WTC11 (cell line): ENCODE measurements around the gene C1orf174. TPM values are rescaled to one million over a fixed set of nuclear protein-coding genes. Genes with fewer than 3 reads are reported as not detected.

Source experiments
- ATF1 ChIP-seq: sonication (generic); formaldehyde crosslinking; IDR thresholded peaks from 2 replicates; pipeline ENCODE4 v1.8.1; 2023; ENCODE audit warnings: mild to moderate bottlenecking, moderate library complexity, missing genetic modification reagents
- CBFB ChIP-seq: sonication (generic); formaldehyde crosslinking; IDR thresholded peaks from 2 replicates; pipeline ENCODE4 v1.8.1; 2022; ENCODE audit warnings: mild to moderate bottlenecking, low read depth, missing genetic modification reagents
- FOXP1 ChIP-seq: sonication (generic); formaldehyde crosslinking; IDR thresholded peaks from 2 replicates; pipeline ENCODE4 v1.8.0; 2022; ENCODE audit warnings: missing genetic modification reagents, mild to moderate bottlenecking, moderate library complexity, borderline replicate concordance
- GRHL2 ChIP-seq: fragments of 250-450 bp; sonication (Bioruptor Pico); IDR thresholded peaks from 2 replicates; pipeline ENCODE4 v1.8.0; 2022; ENCODE audit warnings: mild to moderate bottlenecking, moderate library complexity; ENCODE audit not compliant: insufficient replicate concordance, severe bottlenecking
- GTF2I ChIP-seq: fragments of 250-450 bp; sonication (Bioruptor Pico); conservative IDR thresholded peaks from 2 replicates; pipeline ENCODE4 v1.4.0; 2021; ENCODE audit warnings: mild to moderate bottlenecking
- IRF2 ChIP-seq: sonication (generic); formaldehyde crosslinking; IDR thresholded peaks from 2 replicates; pipeline ENCODE4 v1.8.0; 2022; ENCODE audit warnings: low read depth, missing genetic modification reagents, borderline replicate concordance
- JAZF1 ChIP-seq: fragments of 250-450 bp; sonication (Bioruptor Pico); IDR thresholded peaks from 2 replicates; pipeline ENCODE4 v1.9.0; 2021; ENCODE audit warnings: moderate library complexity, mild to moderate bottlenecking, inconsistent platforms
- JUN ChIP-seq: sonication (generic); formaldehyde crosslinking; IDR thresholded peaks from 2 replicates; pipeline ENCODE4 v1.8.0; 2023; ENCODE audit warnings: mild to moderate bottlenecking, missing genetic modification reagents
- KAT7 ChIP-seq: sonication (generic); formaldehyde crosslinking; IDR thresholded peaks from 2 replicates; pipeline ENCODE4 v1.8.1; 2023; ENCODE audit warnings: missing genetic modification reagents, mild to moderate bottlenecking, borderline replicate concordance
- MYBL2 ChIP-seq: sonication (generic); formaldehyde crosslinking; IDR thresholded peaks from 2 replicates; pipeline ENCODE4 v1.8.1; 2023; ENCODE audit warnings: mild to moderate bottlenecking, moderate library complexity, missing genetic modification reagents
- NFE2L1 ChIP-seq: sonication (generic); formaldehyde crosslinking; IDR thresholded peaks from 2 replicates; pipeline ENCODE4 v1.8.1; 2023; ENCODE audit warnings: missing genetic modification reagents
- NFYB ChIP-seq: sonication (generic); formaldehyde crosslinking; conservative IDR thresholded peaks from 2 replicates; pipeline ENCODE4 v1.8.0; 2022; ENCODE audit warnings: low read depth, missing genetic modification reagents
- NR1H2 ChIP-seq: sonication (generic); formaldehyde crosslinking; IDR thresholded peaks from 2 replicates; pipeline ENCODE4 v1.9.0; 2021; ENCODE audit warnings: mild to moderate bottlenecking, moderate library complexity, missing genetic modification reagents
- NR2C2 ChIP-seq: sonication (generic); formaldehyde crosslinking; IDR thresholded peaks from 2 replicates; pipeline ENCODE4 v1.8.0; 2022; ENCODE audit warnings: mild to moderate bottlenecking, missing genetic modification reagents
- RORB ChIP-seq: fragments of 250-450 bp; sonication (Bioruptor Pico); IDR thresholded peaks from 2 replicates; pipeline ENCODE4 v1.9.0; 2021; ENCODE audit warnings: mild to moderate bottlenecking
- SOX15 ChIP-seq: fragments of 250-450 bp; sonication (Bioruptor Pico); IDR thresholded peaks from 2 replicates; pipeline ENCODE4 v1.9.0; 2021; ENCODE audit warnings: mild to moderate bottlenecking
- ZNF396 ChIP-seq: fragments of 250-450 bp; sonication (Bioruptor Pico); IDR thresholded peaks from 2 replicates; pipeline ENCODE4 v1.8.0; 2021; ENCODE audit warnings: mild to moderate bottlenecking, moderate library complexity, borderline replicate concordance
- total RNA-seq: library from RNA; stranded (reverse); gene quantifications from 3 replicates; pipeline ENCODE4 v1.2.3, GENCODE V29; 2021
- TF ChIP-seq, protein P1 (sequence below): fragments of 250-450 bp; sonication (Bioruptor Pico); IDR thresholded peaks from 2 replicates; pipeline ENCODE4 v1.9.0; 2021; ENCODE audit warnings: moderate library complexity, mild to moderate bottlenecking, inconsistent platforms, borderline replicate concordance
- TF ChIP-seq, protein P2 (sequence below): sonication (generic); formaldehyde crosslinking; IDR thresholded peaks from 2 replicates; pipeline ENCODE4 v1.8.1; 2023; ENCODE audit warnings: mild to moderate bottlenecking, missing genetic modification reagents, moderate library complexity
- TF ChIP-seq, protein P3 (sequence below): sonication (generic); formaldehyde crosslinking; IDR thresholded peaks from 2 replicates; pipeline ENCODE4 v1.8.1; 2022; ENCODE audit warnings: missing genetic modification reagents, borderline replicate concordance
- TF ChIP-seq, protein P4 (sequence below): sonication (generic); formaldehyde crosslinking; IDR thresholded peaks from 2 replicates; pipeline ENCODE4 v1.8.1; 2022; ENCODE audit warnings: mild to moderate bottlenecking, missing genetic modification reagents, moderate library complexity, borderline replicate concordance
- TF ChIP-seq, protein P5 (sequence below): sonication (generic); formaldehyde crosslinking; IDR thresholded peaks from 2 replicates; pipeline ENCODE4 v1.8.1; 2023; ENCODE audit warnings: mild to moderate bottlenecking, missing genetic modification reagents, borderline replicate concordance
- TF ChIP-seq, protein P6 (sequence below): sonication (generic); formaldehyde crosslinking; IDR thresholded peaks from 2 replicates; pipeline ENCODE4 v1.8.1; 2022; ENCODE audit warnings: mild to moderate bottlenecking, moderate library complexity, missing genetic modification reagents
- TF ChIP-seq, protein P7 (sequence below): sonication (generic); formaldehyde crosslinking; IDR thresholded peaks from 2 replicates; pipeline ENCODE4 v1.8.1; 2023; ENCODE audit warnings: mild to moderate bottlenecking, missing genetic modification reagents, moderate library complexity
- TF ChIP-seq, protein P8 (sequence below): fragments of 250-450 bp; sonication (Bioruptor Pico); IDR thresholded peaks from 2 replicates; pipeline ENCODE4 v1.8.0; 2021; ENCODE audit warnings: mild to moderate bottlenecking
- TF ChIP-seq, protein P9 (sequence below): sonication (generic); formaldehyde crosslinking; IDR thresholded peaks from 2 replicates; pipeline ENCODE4 v1.8.0; 2022; ENCODE audit warnings: mild to moderate bottlenecking, missing genetic modification reagents

Gene C1orf174
- total RNA-seq, 1 experiment from 2014 or later, result 24.2 TPM

DNA sequence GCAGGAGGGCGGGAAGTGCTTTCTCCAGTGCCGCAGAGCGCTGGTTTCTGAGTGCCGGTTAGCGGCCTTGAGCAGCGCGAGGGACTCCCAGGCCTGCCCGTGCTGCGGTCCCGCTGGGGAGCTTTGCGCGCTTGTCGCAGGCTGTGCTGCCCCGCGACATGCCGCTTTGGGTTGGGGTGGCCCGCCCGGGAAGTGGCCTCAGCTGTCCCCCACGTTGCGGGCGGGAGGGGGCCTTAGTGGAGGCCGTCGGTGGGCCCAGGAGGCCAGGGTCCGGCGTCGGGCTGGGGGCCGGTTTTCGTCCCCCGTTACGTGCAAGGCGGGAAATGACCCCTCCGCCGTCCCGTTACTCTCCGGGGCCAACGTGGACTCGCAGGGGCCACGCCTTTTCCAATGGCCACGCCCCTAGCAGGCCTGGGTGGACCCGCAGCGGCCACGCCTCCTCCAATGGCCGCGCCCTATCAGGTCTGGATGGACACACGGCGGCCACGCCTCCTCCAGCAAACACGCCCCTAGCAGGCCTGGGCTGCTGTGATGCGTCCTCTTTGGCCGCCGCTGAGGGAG lies 977 bp upstream of the C1orf174 start (continued):
- TF ChIP-seq, protein P1, sequence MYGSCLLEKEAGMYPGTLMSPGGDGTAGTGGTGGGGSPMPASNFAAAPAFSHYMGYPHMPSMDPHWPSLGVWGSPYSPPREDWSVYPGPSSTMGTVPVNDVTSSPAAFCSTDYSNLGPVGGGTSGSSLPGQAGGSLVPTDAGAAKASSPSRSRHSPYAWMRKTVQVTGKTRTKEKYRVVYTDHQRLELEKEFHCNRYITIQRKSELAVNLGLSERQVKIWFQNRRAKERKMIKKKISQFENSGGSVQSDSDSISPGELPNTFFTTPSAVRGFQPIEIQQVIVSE (CRISPR knock-in tag), result no peak
- TF ChIP-seq NFE2L1, result no peak
- TF ChIP-seq, protein P2, sequence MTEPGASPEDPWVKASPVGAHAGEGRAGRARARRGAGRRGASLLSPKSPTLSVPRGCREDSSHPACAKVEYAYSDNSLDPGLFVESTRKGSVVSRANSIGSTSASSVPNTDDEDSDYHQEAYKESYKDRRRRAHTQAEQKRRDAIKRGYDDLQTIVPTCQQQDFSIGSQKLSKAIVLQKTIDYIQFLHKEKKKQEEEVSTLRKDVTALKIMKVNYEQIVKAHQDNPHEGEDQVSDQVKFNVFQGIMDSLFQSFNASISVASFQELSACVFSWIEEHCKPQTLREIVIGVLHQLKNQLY (CRISPR knock-in tag), result 0 out of 2 replicates have a peak, but pooled peaks have one; percentile 30
- TF ChIP-seq SOX15 (CRISPR knock-in tag), result no peak
- TF ChIP-seq NR1H2, result no peak
- TF ChIP-seq ZNF396 (CRISPR knock-in tag), result no peak
- TF ChIP-seq, protein P3, sequence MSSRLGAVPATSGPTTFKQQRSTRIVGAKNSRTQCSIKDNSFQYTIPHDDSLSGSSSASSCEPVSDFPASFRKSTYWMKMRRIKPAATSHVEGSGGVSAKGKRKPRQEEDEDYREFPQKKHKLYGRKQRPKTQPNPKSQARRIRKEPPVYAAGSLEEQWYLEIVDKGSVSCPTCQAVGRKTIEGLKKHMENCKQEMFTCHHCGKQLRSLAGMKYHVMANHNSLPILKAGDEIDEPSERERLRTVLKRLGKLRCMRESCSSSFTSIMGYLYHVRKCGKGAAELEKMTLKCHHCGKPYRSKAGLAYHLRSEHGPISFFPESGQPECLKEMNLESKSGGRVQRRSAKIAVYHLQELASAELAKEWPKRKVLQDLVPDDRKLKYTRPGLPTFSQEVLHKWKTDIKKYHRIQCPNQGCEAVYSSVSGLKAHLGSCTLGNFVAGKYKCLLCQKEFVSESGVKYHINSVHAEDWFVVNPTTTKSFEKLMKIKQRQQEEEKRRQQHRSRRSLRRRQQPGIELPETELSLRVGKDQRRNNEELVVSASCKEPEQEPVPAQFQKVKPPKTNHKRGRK, result no peak
- TF ChIP-seq KAT7, result no peak
- TF ChIP-seq, protein P4, sequence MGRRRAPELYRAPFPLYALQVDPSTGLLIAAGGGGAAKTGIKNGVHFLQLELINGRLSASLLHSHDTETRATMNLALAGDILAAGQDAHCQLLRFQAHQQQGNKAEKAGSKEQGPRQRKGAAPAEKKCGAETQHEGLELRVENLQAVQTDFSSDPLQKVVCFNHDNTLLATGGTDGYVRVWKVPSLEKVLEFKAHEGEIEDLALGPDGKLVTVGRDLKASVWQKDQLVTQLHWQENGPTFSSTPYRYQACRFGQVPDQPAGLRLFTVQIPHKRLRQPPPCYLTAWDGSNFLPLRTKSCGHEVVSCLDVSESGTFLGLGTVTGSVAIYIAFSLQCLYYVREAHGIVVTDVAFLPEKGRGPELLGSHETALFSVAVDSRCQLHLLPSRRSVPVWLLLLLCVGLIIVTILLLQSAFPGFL, result no peak
- no peak for TF ChIP-seq RORB (CRISPR knock-in tag)
- TF ChIP-seq, protein P5, sequence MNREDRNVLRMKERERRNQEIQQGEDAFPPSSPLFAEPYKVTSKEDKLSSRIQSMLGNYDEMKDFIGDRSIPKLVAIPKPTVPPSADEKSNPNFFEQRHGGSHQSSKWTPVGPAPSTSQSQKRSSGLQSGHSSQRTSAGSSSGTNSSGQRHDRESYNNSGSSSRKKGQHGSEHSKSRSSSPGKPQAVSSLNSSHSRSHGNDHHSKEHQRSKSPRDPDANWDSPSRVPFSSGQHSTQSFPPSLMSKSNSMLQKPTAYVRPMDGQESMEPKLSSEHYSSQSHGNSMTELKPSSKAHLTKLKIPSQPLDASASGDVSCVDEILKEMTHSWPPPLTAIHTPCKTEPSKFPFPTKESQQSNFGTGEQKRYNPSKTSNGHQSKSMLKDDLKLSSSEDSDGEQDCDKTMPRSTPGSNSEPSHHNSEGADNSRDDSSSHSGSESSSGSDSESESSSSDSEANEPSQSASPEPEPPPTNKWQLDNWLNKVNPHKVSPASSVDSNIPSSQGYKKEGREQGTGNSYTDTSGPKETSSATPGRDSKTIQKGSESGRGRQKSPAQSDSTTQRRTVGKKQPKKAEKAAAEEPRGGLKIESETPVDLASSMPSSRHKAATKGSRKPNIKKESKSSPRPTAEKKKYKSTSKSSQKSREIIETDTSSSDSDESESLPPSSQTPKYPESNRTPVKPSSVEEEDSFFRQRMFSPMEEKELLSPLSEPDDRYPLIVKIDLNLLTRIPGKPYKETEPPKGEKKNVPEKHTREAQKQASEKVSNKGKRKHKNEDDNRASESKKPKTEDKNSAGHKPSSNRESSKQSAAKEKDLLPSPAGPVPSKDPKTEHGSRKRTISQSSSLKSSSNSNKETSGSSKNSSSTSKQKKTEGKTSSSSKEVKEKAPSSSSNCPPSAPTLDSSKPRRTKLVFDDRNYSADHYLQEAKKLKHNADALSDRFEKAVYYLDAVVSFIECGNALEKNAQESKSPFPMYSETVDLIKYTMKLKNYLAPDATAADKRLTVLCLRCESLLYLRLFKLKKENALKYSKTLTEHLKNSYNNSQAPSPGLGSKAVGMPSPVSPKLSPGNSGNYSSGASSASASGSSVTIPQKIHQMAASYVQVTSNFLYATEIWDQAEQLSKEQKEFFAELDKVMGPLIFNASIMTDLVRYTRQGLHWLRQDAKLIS (CRISPR knock-in tag), result no peak
- no peak for TF ChIP-seq GTF2I
- TF ChIP-seq IRF2 (CRISPR knock-in tag), result no peak
- TF ChIP-seq, protein P6, sequence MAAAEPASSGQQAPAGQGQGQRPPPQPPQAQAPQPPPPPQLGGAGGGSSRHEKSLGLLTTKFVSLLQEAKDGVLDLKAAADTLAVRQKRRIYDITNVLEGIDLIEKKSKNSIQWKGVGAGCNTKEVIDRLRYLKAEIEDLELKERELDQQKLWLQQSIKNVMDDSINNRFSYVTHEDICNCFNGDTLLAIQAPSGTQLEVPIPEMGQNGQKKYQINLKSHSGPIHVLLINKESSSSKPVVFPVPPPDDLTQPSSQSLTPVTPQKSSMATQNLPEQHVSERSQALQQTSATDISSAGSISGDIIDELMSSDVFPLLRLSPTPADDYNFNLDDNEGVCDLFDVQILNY (CRISPR knock-in tag), result no peak
- no peak for TF ChIP-seq ATF1 (CRISPR knock-in tag)
- TF ChIP-seq MYBL2, result no peak; the same call in 1 of the 2 replicates
- TF ChIP-seq, protein P7, sequence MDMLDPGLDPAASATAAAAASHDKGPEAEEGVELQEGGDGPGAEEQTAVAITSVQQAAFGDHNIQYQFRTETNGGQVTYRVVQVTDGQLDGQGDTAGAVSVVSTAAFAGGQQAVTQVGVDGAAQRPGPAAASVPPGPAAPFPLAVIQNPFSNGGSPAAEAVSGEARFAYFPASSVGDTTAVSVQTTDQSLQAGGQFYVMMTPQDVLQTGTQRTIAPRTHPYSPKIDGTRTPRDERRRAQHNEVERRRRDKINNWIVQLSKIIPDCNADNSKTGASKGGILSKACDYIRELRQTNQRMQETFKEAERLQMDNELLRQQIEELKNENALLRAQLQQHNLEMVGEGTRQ, result no peak
- TF ChIP-seq, protein P8, sequence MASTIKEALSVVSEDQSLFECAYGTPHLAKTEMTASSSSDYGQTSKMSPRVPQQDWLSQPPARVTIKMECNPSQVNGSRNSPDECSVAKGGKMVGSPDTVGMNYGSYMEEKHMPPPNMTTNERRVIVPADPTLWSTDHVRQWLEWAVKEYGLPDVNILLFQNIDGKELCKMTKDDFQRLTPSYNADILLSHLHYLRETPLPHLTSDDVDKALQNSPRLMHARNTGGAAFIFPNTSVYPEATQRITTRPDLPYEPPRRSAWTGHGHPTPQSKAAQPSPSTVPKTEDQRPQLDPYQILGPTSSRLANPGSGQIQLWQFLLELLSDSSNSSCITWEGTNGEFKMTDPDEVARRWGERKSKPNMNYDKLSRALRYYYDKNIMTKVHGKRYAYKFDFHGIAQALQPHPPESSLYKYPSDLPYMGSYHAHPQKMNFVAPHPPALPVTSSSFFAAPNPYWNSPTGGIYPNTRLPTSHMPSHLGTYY (CRISPR knock-in tag), result no peak
- TF ChIP-seq GRHL2 (CRISPR knock-in tag), result no peak
- 0 out of 2 replicates have a peak, but pooled peaks have one; percentile 27 for TF ChIP-seq JUN
- TF ChIP-seq, protein P9, sequence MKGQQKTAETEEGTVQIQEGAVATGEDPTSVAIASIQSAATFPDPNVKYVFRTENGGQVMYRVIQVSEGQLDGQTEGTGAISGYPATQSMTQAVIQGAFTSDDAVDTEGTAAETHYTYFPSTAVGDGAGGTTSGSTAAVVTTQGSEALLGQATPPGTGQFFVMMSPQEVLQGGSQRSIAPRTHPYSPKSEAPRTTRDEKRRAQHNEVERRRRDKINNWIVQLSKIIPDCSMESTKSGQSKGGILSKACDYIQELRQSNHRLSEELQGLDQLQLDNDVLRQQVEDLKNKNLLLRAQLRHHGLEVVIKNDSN (CRISPR knock-in tag), result no peak
- TF ChIP-seq NR2C2 (CRISPR knock-in tag), result no peak
- no peak for TF ChIP-seq CBFB (CRISPR knock-in tag)
- no peak for TF ChIP-seq JAZF1 (CRISPR knock-in tag)
- TF ChIP-seq FOXP1 (CRISPR knock-in tag), result no peak
- no peak for TF ChIP-seq NFYB
